Activated CD4-positive, CD25-positive, alpha-beta regulatory T cell treated with anti-CD3 and anti-CD28 coated beads, Interleukin-2, amount 50 U/mL, for 16 hours (primary cell): ENCODE data around the gene GTF2F1.
"Not testable (repeated sequence)": the region's sequence is repeated elsewhere in the genome, so short reads cannot be mapped to it uniquely, and the experiment has no call there.

ENCODE experiments used
- DNase-seq: peaks from one replicate; pipeline ENCODE4 v3.0.0-alpha.2; 2020; ENCODE audit warnings: low read depth, low spot score

GTF2F1 gene

DNA sequence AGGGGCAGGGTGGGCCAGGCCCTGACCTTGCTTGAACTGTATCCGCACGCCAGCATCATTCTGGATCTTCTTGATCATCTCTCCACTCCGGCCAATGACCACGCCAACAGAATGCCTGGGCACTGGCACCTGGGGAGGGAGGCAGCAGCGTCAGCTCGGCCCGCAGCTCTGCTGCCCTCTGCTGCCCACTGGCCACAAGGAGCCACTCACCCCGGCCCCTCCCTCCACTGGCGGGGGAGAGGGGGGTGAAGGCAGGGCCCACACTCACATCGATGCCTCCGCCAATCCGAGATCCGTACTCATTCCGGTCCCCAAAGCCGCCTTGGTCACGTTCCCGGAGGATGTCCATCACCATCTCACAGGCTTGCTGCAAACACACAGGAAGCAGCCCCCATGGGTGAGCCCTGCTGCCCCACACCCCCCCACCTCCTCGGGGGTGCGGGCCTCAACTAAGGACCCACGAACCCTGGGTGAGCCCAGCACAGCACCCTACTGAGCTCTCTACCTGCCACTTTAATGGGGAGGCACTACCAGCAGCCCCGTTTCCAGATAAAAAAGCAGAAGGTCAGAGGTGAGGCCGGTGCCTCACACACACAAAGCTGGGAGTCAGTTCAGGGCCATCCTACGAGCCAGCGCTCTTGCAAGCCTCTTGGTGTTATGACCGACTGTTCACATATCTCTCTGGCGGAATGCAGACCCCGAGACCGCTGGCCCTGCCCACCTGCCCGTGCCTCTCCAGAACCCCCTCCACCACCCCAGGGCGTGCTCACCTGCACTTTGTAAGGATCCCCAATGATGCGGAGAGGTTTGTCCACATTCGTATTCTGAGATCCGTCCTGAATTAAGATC lies 25.0 kb upstream of the GTF2F1 start:
- no peak for DNase-seq

DNA sequence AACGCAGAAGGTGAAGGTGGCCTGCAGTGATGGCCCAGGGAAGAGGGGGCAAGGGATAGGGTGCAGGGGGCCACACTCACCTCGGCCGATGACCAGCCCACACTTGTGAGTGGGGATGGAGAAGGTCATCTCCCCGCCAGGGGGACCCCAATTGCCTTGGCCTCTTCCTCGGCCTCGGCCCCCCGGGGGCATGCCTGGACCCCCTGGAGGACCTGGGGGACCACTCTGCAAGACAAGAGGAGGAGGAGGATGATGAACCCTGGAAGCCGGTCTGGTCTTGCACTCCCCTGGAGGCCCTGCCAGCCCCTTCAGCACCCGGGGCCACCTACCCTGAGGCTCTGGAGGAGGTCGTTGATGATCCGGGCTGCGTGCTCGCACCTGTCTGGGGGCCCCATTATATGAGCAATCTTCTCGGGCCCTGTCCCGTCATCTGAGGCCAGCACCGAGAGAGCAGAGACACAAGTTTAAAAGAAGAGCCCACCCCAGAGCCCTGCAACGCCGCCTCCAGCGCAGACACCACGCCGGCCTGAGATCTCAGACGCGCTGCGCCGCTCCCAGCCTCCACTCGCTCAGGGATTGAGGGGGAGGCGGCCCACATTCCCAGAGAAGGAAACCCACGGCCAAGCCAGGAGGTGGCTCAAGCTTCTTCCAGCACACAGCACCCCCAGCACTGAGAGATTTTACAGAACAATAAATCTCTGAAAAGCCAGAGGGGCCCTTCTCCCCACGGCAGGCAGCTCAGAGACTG lies 23.9 kb upstream of the GTF2F1 start:
- DNase-seq, result no peak

DNA sequence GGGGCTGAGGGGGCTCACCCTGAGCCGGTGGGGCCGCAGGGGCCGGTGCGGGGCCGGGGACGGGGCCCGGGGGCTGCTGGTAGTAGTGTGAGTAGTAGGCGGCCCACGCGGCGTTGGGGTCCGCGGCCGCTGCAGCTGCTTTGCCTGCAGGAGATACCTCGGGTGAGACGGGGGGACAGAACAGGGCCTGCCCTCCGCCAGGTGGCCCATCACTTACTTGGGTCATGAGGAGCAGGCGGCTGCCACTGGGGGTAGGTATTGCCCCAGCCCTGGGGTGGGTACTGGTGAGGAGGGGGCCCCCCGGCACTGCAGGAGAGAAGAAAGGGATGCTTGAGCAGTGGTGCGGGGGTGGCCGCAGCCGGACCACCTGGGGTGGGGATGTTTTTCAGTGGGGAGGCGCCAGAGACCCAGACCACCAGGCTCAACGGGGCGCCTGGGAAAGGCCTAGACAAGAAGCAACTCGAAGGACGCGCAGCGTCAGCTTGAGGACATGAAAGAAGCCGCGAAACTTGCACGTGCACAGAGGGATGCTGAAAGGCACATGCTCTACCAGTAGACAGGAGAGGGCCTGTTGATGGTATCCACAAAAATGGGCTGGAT lies 22.7 kb upstream of the GTF2F1 start:
- no peak for DNase-seq

DNA sequence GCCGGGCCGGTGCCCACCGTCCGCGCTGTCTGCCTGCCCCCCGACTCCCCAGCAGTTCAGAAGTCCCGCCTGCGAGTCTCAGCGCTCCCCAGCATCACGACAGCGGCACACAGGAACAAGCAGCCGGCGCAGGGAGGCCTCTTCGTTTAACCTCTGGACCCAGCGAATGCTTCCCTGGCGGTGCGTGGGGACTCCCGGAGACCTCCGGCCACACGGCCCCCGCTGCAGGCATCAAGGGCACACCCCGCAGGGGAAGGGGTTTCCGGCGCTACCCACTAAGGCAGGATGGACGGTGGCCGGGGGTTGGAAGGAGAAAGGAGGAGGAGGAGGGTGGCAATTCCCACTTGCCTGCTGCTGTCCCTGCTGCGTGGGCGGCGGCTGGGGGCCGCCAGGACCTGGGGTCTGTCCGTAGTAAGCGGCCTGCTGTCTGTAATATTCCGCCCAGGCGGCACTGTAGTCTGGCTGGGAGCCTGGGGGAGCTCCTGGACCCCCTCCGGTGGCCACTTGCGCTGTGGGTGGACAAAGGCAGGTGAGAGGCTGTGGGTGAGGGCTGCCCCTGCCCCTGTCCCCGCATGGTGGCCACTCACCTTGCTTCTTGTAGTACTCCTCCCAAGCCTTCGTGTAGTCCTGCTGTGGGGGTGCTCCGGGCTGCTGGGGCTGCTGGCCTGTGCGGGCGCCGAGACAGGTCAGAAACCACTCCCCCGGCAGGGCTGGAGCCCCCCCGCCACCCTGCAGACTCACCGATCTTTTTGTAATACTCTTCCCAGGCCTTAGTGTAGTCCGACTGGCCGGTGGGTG lies 22.0 kb upstream of the GTF2F1 start:
- no peak for DNase-seq

DNA sequence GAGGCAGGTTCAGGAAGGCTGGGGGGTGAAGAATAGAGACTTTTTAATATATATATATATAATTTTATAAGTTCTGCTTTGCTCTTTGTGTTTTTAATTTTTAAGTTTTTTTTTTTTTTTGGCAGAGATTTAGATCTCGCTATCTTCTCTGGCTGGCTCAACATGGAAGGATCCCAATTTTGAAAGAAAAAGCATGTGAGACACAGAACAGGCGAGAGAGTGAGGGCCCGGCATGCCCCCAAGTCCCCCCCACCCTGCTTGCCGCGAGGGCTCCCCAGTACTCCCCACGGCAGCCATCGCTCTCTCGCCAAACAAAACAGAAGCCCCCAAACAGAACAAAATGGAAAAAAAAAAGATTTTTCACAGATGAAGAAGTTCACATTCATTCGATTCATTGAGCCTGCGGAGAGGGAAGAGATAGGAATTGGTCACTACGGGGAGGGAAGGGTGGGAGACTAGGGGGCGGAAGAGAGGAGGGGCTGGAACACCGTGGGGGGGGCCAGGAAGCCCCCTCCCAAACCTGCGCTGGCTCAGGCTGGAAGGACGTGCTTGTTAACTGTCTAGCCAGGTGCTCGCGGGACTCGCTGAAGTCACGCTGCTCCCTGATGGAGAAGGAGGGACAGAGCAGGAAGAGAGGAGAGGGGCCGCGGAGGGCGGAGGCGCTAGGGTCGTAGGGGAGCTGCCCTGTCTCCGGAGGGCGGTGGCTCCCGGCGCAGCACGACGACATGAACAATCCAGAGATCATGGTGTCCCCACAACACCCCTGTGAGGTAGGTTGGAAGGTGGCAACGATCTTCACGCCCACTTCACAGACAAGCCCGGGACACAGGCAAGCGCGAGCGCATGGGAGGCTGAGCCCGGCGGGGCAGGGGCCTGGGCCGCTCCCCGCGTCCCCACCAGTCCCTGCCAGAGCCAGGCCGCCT lies 21.0 kb upstream of the GTF2F1 start:
- no peak for DNase-seq

DNA sequence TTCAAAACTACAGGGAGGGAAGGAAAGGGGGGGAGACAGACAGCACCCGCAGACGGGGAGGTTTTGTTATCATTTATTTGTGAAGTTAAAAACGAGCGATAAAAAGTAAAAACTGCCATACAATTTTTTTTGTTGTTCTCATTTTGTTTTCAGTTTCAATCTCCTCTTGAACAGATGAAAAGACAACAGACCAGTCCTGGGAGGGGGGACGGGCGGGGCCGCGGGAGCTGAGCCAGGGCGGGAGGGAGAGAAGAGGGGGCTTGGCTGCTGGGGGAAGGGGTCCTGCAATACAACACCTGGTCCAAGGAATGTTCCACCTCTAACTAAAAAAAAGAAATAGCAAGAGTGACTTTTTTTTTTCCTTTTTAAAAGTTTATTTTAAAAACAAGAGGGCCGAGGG lies 20.3 kb upstream of the GTF2F1 start:
- DNase-seq, result no peak

DNA sequence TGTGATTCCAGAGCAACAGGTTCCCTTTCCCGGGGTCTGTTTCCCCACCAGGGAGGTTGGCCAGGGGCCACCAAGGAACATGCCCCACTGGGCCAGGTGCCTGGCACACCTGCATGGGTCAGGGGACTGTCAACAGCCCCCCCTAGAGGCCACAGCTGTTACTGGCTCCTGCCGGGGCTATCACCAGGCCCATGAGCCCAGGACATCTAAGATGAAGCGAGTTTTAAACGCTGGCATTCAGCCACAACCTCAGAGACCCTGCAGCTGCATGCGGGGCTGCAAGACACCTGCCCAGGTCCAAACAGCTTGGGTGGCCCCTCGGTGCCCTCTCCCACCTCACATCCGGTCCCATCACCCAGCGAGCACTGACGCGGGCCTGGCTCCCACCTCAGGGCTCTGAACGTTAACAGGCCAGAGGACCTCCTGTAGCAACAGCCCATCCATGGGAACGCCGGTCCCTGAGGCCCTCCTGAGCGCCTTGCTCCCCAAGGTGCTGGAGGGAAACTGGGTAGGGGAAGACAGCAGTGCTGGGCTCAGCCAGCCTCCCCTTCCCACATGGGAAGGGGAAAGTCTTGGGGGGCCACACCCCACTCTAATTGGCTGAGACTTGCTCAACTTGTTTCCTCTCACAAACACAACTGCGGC lies 19.6 kb upstream of the GTF2F1 start:
- DNase-seq, result no peak

DNA sequence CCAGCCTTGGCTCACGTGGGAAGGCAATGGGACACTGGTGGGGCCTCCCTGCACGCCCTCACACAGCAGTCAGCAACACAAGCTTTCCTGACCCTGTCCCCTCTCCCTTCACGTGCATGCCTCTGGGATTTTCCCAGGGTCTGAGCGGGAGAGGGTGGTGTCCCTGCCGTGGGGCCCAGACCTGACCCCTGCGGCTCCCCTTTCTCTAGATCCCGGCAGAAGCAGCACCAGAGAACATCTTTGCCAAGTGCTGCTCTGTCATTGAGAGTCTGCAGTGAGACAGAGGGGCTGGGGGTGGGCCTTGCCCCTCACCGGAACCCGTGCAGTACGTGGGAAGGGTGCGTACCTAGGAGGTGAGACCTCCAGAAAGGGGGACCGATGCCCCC lies 19.1 kb upstream of the GTF2F1 start:
- DNase-seq, result no peak

DNA sequence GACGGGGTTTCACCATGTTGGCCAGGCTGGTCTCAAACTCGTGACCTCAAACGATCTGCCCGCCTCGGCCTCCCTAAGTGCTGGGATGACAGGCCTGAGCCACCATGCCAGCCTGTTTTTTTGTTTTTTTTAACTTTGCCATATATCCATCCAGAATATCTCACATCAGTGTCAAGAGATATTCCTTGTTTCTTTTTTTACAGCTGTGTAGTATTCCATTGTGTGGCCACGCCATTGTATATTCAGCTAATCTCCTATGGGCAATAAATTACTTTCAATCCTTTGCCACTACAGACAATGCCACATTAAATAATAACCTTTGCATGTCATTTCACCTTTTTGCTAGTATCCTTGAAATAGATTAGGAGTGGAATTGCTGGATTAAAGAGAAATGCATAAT lies 16.4 kb upstream of the GTF2F1 start:
- DNase-seq, result no peak

DNA sequence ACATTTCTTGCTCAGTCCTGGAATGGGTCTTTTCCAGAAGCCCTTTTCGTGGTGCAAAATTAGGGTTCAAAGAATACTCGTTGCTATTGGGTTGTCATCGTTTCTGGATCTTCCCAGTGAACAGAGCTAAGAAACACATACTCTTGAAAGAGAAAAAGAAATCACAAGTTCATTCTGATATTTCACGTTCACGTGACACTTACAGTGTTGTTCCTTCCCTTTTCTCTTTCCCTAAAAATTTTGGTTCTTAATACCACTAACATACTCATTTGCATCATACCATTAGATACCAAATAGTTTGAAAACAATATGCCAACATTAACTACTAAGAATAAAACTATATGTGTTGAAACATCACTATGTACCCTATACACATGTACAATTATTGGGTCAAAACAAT lies 13.4 kb upstream of the GTF2F1 start:
- DNase-seq, result no peak

DNA sequence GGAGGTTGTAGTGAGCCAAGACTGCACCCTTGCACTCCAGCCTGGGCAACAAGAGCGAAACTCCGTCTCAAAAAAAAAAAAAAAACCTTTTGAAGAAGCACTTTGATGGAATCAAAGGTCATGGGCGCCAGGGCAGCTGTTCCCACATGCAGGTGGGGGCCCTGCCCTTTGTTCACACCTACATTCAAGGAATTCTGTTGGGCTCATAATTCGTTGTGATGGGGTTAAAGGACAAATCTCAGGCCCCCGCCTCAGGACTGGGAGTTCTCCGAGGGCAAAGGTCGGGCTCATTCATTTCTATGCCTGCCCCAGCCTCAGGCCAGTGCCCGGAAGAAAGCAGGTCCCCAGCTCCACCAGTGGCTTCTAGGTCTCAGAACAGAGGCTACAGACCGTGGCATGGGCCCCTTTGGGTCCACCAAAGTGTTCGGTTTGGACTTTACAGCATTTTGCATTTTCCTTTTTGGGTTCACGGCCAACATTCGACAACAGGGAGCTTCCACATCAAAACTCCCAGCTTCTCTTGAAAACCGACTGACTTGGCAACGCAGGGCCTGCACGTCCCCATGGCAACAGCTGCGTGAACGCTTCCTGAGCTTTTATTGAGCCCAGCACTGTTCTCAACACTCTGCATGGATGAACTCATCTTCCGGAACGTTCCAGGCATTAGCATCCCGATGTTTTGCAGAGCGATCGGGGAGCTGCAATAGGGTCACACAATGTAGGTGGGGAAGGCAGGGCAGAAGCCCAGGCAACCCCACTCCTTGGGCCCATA lies 10.1 kb upstream of the GTF2F1 start:
- no peak for DNase-seq

DNA sequence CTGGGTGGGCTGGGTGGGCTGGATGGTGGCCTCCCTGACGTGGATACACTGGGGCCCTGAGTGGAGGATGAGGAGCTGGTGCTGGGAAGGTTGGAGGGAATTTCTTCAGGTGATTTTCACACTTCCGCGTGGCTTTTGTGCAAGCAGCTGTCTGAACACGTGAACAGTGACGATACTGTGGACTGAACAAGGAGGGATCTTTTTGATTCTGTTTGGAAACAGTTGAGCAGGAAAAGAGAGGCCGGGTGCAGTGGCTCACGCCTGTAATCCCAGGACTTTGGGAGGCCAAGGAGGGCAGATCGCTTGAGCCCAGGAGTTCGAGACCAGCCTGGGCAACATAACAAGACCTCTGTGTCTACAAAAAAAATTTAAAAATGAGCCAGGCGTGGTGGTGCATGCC lies 9.1 kb upstream of the GTF2F1 start:
- DNase-seq, result no peak

DNA sequence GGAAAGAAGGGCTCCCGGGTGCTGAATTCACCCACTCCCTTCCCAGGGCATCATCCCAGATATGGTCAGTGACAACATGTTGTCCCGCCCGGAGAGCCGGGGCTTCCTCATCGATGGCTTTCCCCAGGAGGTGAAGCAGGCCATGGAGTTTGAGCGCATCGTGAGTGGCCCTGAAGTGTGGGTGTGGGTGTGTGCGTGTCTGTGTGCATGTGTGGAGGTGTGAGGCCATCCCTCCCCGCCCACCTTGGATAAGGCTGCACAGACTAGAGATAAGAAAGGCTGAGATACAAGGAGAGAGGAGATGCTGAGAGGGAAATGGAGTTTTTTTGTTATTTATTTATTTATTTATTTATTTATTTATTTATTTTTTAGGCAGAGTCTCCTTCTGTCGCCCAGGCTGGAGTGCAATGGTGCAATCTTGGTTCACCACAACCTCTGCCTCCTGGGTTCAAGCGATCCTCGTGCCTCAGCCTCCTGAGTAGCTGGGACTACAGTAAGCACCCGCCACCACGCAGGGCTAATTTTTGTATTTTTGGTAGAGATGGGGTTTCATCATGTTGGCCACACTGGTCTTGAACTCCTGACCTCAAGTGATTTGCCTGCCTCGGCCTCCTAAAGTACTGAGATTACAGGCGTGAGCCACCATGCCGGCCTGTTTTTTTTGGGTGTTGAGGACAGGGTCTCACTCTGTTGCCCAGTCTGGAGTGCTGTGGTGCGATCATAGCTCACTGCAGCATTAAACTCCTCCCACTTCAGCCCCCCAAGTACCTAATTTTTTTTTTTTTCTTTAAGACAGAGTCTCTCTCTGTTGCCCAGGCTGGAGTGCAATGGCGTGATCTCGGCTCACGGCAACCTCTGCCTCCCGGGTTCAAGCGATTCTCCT lies 7.3 kb upstream of the GTF2F1 start:
- DNase-seq, result not testable (repeated sequence)

DNA sequence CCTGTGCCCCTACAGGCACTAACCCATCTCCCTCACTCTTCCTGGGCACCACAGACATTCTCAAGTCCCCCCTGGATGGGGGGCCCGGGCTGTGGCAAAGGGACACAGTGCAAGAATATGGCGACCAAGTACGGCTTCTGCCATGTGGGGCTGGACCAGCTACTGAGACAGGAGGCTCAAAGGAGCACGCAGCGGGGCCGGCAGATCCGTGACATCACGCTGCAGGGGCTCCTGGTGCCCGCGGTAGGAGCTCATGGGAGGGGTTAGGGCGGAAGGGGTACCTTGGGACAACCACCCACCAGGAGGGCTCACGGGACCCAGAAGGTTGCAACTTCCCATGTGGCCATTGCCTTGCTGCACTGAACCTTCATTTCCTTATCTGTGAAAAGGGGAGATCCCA lies 3.3 kb upstream of the GTF2F1 start:
- no peak for DNase-seq

DNA sequence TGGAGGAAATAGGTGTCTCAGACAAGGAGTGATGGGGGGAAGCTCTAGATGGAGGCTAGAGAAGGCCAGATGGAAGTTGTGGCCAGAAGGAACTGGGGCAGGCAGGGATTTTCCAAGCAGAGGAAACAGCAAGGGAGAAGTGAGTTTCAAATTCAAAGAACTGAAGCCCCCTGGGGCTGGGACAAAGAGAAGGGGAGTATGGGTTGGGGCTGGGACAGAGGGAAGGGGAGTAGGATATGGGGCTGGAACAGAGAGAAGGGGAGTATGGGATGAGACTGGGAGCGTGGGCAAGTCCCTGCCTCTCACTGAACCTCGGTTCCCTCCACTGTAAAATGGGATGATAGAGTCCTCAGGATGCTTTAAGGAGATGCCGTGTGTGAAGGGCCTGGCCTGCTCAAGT lies 1.9 kb upstream of the GTF2F1 start:
- DNase-seq, result no peak

DNA sequence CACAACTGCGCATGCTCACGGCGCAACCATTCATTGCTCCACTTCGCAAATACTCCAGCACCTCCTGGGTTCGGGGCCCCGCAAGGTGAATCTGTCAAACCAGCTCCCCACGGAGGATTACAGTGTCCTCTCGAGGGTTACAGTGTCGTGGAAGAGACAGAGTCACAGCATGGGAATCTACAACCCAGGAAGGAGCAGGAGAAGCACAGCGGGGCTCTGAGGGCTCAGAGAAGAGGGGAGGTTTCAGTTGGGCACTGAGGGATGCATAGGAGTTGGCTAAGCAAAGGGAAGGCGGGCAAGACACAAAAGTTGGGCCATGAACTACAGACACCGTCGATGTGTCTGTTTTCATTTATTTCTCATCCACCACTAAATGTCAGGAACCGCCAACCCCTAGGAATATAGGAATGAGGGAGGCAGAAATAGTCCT lies 1.0 kb upstream of the GTF2F1 start:
- DNase-seq, result no peak

DNA sequence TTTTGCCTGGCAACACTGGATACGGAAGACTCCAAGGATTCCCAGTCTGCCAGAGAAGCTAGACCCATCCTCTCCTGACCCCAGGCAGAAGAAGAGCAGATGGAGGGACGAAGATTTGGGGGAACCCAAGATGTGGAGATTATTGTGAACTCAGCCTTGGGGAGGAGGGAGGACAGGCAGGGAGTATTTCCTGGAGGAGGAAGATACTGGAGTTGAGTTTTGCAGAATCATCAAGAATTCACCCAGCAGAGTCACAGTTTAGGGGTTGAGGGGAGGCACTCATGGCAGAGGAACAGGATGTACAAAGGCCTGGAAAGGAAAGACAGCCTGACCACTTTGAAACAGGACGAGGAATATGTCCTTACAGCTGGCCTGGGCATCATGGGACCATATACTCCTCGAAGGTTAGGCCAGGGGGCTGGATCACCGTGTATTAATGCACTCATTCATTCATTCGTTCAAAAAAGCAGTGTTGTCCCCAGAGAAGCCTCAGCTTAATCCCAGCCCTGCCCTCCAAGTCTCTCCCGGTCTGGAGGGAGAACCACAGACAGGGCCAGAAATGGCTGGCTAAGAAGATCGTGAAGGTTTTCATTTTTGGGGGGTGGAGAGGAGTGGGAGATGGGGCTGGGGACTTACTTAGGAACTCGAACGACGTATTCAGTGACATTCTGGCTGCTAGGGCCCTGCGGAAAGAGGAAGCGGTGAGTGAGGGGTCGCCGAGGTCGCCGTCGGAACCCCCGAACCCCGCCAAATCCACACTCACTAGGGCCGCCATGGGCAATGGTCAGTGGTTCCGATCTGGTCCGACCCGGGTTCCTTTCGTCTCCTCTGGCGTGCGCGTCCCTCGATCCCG lies 517 bp downstream of the GTF2F1 start:
- DNase-seq, result no peak

DNA sequence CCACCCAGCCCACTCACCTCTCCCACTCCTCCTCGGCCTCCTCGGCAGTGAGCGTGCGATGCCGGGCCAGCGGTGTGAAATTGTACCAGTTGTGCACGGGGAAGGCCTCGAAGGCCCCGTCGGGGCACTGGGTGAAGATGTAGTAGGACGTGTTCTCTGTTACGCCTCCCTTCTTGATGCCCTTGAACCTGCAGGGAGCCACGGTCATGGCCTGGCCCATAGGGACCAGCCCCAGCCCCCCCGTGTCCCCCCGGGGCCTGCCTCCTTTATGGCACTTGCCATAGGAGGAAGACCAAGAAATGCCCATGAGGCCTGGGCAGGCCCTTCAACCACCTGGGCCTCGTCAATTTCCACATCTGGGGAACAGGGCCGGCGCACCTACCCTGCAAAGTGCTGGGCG lies 5.6 kb downstream of the GTF2F1 start:
- no peak for DNase-seq
